ENCODE data around the gene NTMT2.
"Not testable (repeated sequence)": the region's sequence is repeated elsewhere in the genome, so short reads cannot be mapped to it uniquely, and the experiment has no call there.

Gene NTMT2

DNA sequence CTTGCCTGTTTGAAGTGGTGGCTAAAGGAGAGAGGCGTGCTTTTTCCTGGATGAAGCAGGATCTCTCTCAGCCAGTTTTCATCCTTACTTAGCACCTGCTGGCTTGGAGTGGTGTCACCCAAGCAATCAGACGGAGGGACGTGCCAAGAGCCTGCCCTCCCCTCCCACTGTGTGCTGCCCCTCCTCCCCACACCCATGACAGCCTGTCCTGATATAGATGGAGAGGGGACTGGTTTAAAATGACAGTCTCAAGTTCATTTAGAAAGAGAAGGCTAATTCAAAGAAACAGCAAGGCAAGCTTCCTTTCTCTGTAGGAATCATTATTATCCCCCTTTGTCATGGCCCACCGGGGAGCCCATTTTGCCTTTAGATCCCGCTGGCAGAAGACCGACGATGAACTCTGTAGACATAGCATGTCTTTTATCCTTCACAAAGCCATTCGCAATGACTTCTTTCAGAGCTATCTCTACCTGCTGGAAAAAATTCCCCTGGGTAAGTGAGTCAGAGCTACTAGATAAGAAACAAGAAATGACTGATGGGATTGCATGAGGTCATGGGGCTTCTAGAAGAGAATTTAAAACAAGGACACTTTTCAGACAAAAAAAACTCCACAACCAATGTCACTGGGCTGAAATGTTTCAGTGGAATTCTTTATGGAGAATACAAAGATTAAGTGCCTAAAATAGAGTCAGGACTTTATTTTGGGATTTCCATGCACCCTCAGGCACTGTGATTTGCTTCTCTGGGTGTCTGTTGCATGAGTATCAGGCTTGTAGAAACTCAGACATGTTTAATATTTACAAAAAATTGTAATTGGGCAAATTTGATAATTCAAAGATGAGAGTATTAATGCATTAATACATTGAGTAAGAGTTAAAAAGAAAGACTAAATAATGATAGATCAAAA, at the start of gene NTMT2:
Gene NTMT2 (plus strand): TSS at position 190 of the 907 bp plus-strand sequence. CDS start 149 bp downstream, at position 339.
- no peak for DNase-seq

DNA sequence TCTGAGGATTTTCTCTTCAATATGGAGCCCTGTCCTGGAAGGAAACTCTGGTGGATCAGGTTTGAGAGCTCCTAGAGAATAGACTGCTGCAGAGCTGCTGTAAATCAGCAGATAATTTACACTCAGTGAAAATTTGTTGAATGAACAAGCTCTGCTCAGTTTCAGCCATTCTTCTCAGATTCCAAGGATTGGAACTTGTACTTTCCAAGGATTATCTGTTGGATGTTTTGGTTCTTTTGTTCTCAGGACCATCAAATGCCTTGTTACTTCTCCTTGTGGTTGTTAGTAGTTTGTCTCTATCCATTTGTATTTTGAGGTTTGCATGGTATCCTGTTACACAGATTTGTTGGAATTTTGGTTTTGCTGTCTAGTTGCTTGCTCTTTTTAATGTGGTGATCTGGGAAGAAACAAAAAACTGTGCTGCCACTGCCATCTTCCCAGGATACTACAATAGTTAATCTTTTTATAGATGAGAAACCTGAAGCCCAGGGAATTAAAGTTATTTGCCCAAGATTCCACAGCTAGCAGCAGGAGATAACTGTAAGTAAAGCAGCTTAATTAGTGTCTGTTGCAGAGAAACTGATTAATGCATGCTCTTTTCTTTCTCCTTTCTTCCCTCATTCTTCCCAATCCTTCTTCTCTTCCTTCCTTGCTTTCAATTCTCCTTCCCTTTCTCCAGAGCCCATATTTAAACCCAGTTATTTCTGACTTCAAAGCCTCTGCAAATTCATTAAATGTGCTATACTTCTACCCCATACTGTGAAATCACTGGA, 49.6 kb upstream of the NTMT2 start:
- DNase-seq: no peak

DNA sequence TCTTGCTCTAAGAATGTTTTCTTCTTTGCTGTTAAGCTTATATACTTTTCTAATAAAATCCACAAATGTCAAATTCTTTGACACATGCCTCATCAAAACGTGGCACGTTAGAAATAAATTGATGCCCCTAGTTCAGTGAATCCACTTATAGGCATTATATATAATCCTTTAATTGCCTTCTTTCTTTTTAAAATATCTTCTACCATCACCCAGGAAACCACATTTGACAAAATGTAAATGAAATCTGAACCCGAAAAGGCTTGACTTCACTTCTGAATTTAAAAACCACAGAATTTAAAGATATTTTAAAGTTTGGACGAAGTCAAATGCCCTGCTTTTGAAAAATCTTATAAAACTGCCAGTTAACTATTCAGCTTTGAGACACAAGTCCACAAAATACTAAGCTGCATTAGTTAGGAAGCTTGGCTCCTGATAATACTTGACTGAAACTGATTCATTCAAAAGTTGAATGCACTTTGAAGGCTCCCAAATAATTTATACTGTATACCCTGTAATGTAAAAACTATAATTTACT, 48.9 kb upstream of the NTMT2 start:
- no peak for DNase-seq

DNA sequence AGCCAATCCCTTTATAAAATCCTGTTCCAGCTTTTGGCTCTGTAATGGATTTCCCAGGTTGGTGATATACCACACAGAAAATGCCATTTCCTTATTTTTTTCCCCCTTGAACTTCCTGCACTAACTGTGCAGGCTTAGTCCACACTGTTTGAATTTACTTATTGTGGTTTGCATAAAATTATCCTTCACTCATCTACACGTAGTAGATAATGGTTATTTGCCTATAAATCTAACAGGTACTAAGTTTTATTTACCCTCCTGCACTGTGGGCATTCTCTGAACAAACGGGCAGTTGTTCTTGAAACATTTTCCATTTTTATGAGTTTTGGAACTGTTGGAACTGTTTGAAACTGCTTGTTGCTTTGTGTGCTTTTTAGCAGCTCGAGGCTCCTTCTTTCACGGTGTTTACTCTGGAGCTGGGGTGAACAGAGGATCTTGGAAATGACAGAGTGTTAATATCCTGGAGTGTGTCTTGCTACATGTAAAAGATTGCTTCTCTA, 48.3 kb upstream of the NTMT2 start:
- DNase-seq: no peak

DNA sequence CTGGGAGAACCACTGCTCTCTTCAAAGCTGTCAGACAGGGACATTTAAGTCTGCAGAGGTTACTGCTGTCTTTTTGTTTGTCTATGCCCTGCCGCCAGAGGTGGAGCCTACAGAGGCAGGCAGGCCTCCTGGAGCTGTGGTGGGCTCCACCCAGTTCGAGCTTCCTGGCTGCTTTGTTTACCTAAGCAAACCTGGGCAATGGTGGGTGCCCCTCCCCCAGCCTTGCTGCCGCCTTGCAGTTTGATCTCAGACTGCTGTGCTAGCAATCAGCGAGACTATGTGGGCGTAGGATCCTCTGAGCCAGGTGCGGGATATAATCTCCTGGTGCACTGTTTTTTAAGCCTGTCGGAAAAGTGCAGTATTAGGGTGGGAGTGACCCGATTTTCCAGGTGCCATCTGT, 32.6 kb upstream of the NTMT2 start:
- DNase-seq: not testable (repeated sequence)

DNA sequence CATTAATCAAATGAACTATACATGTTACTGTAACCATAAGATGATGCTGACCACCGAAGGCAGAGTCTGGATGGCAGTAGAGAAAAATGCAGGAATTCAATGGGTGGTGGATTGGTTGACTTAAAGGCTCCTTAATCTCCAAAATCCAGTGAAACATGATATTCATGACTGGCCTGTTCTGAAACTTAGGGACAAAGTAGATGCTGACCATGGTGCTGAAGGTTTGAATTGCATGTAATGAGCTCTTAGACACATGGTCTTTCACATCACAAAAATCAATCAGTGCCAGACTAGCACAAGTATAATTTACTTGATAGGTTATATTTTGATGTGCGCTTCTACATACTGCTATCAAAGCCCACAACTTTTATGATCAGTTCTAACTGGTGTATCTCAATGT, 30.9 kb upstream of the NTMT2 start:
- no peak for DNase-seq

DNA sequence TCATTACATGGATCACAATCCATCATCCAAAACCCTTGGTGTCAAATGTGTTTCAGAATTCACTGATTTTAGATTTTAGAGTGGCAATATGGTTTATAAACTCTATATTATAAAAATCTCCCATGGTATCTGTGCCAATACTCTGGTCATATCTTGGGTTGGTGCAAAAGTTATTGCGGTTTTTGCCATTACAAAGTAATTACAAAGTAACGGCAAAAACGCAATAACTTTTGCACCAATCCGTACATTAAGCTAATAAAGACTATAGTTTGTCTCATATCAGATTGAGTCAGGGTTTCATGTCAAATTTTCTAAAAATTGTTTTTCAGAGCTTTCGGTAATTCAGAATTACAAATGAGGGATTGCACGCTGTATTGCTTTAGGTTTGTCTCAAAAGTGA, 23.4 kb upstream of the NTMT2 start:
- no peak for DNase-seq

DNA sequence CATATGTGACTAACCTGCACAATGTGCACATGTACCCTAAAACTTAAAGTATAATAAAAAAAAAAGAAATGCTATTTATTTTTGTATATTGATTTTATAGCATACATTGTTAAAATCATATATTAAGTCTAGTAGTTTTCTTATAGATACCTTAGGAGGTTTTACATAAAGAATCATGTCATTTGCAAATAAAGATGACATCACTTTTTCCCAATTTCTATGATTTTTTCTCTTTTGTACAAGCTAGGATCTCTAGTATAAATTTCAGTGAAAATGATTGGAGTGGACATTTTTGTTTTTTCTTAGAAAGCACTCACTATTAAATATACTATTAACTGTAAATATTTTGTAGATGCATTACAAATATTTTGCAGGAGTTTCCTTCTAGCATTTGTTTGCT, 20.5 kb upstream of the NTMT2 start:
- DNase-seq: no peak

DNA sequence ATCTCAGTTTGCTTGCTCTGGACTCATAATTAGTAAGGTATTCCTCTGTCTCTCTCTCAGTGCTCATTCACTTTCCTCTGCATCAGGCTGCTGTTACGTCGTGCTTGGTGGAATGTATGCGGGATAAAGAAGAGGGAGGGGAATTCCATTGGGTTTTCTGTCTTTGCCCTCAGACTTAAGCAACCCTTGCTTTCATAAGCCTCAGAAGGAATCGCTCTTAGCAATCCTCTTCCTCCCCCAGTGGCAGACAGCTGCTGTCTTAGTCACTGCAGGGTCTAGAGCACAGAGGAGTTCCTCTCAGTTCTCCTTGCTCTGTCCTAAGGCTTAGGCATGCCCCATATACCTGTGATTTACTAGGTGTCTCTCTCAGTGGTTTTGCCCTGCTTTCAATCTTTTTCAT, 19.1 kb upstream of the NTMT2 start:
- DNase-seq: no peak

DNA sequence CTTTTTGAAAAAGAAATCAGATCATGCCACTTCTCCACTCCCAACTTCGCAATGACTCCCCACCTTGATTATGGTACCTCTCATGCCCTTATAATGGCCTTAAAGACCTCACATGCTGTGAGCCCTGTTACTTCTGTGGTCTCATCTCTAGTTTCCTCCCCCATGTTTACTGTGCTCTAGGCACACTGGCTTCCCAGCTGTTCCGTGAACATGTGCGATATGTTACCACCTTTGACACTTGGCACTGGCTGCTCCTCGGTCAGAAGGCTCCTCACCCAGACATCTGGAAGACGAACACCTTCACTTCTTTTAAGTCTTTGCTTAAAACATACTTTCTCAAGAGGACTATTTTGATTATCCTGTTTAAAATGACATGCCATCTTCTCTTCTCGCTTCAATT, 14.3 kb upstream of the NTMT2 start:
- no peak for DNase-seq

DNA sequence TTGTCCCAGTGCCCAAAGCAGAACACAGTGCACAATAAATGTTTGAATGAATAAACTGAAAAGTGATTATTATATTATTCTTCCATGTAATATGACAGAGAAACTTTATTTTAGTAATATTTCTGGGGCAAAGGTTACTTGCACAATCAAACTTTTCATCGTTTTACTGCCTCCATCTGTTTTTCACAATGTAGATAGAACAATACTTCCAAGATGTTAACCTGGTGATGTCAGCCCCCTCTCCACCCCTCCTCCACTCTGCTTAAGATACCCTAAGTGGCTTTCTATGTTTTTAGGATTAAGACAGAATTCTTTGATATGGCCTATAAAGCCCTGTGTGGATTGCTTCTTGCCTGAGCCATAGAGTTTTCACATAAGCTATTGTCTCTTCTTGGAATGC, 13.8 kb upstream of the NTMT2 start:
- no peak for DNase-seq

DNA sequence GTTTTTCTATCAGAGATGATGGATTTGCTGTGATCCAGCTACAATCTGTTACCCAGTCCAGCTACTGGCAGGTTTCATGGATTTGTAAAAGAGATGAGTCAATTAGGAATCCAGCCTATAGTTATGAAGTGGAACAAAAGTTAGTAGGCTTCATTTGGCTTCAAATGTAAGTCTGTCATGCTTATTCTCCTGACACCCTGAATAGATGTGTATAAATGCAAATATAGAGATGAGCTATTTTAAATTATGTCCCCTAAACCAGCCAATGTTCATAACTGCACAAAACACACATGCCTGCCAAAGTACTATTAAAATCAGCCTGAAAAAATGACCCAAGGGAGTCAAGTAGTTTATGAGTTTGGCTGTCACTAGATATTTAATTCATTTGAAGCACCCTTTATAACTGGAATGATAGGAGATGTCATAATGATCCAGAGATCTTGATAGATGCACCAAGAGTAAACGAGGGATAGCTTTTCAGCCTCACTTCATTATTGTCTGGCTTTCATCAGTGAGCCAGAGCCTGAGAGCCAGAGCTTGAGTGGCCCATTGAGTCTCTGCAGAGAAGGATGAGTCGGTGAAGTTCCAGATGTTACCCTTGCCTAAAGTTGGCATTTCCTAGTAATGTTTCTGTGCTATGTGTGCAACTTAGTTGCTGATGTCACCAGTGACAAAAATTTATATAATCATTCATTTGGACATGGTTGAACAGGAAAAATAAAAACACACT, 11.8 kb upstream of the NTMT2 start:
- DNase-seq: no peak

DNA sequence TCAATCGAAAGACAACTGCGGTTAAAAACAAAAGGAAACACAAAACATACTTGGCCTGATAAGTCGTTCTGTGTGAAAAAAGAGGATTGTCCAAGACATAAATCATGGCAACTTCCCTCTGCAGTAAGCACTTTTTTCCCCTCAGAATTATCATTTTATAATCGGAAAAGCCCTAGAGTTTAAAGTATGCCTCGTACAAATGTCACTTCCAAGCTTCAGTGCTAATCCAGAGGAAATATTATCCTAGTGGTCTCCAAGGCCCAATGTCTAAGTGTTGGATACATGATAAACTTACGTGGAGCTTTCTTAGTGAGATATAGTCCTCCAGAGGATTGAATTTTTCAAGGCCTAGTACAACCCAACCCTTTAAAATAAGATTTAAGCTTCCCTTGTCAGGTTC, 11.2 kb upstream of the NTMT2 start:
- DNase-seq: no peak

DNA sequence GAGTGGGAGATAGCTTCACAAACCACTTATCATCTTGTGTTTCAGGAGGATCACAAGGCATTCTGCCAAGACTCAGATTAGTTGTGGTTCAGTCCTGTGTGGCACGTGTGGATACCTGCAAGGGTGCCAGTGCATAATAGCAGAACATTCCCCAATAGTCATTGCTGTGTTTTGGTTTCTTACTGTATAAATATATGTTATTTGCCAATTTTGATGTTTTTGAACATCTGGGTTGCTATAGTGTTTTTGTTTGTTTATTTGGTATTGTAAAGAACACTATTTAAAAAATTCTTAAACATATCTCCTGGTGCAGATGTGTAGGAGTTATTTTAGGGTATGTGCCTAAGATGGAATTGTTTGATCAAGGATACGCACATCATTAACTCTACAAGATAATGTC, 5.4 kb upstream of the NTMT2 start:
- no peak for DNase-seq

DNA sequence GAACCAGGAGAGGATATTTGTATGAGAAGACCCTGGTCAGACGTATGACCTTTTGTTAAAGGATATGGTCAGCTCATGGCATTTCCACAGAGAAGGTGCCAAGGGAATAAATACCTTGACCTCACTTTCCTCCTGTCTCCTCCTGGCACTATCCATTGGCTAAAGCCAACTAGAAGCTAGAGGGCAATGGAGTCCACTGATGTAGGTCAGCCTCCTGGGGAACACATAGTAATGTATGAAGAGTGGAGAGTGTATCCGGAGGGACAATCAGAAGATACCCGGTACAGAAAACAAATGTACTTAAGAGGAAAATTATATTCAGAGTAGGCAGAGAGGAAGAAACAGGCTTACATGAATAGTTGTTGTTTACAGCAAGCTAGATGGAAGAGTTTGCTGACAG, 698 bp upstream of the NTMT2 start:
- no peak for DNase-seq

DNA sequence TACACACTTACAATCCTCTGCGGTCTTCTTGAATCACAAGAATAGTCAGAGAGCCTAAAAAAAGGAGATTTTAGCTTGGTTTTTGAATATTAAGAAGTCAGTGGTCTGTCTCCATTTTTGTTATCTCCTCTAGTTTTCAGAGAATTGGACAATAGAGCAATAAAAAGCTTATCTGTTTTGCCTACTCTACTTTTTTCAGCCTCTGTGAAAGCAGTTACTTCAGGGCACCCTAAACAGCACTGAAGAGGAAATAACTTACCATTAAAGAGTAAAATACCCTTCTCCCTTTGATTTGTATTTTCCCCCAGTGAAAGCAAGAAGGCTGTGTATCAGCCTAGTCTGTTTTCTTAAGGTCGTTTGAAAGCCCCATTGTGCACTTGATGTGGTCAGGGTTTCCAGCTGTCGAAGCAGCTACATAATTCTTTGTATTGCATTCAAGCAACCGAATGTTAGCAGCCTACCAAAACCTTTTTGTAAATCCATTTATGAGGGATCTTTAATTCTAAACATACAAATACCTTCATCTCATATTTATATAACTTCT, 1.0 kb downstream of the NTMT2 start:
- DNase-seq: no peak

DNA sequence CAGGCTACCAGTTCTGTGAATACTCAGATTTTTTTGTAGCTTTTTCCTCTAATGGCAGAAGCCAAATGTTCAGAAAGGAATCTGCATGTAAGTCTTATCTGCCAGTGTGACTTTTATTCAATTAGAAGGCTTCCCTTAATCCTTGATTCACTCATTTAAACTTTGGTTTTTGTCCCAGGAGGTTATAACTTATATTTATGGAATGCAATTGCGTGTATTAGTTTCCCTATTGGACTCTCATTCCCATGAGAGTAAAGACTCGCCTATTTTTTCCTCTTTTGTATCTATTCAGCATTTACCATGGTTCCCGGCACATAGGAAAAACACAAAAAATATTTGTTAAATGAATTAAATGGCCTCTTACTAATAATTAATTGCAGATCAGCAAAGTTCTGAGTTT, 3.5 kb downstream of the NTMT2 start:
- no peak for DNase-seq

DNA sequence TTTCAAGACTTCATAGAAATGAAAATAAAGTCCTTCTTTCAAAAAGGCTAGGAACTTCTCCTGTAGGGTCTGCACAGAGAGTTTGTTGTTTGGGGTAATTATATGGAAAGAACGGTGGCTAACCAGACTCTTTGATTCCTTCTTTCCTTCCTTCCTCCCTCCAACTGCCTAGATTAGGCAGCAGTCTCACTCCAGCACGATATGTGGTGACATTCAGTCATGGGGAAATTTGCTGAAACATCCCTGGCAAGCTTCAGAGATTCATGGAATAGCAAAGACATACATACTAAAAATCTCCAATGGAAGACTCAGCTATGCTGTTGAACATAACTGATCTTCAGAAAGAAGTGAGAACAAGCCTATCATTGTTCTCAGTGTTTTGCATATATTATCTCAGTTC, 4.3 kb downstream of the NTMT2 start:
- DNase-seq: no peak

DNA sequence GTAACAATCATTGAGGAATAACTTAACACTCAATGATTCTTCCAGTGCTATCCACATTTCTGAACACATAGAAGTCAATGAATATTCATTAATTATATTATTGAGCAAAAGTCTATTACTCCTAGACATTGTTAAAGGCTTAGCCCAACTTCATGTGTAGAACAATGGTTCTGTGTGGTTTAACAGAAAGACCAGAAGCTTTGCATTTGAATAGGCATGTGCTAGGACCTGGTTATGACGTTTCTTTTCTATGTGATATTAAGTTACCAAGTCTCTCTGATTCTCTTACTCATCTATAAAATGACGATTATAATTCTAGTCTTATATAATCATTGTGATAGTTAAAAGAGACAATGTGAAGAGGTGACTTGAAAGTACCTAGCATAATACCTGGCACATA, 5.2 kb downstream of the NTMT2 start:
- no peak for DNase-seq

DNA sequence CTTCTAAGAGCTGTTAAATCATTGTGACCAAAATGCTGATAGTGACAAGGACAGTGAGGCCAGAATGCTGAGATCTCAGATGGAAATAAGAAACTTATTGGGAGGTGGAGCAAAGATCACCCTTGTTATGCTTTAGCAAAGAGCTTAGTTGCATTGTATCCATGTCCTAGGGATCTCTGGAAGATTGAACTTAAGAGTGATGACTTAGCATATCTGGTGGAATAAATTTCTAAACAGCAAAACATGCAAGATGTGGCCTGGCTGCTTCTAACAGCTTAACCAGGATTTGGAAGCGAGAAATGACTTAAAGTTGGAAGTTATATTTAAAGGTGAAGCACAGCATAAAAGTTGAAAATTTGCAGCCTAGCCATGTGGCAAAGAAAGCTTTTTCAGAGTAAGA, 7.7 kb downstream of the NTMT2 start:
- no peak for DNase-seq

DNA sequence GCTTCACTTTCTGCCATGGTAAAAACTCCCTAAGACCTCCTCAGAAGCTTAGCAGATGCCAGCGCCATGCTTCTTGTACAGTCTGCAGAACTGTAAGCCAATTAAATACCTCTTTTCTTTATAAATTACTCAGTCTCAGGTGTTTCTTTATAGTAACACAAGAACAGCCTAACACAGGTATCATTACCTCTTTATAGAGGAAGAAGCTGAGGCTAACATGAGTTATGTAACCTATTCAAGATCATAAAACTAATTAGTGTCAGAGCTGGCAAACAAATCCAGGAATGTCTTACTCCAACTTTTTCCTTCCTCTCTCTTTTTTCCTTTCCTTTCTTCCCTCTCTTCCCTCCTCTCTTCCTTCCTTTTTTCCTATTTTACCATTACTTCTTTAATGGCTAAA, 9.3 kb downstream of the NTMT2 start:
- DNase-seq: no peak

DNA sequence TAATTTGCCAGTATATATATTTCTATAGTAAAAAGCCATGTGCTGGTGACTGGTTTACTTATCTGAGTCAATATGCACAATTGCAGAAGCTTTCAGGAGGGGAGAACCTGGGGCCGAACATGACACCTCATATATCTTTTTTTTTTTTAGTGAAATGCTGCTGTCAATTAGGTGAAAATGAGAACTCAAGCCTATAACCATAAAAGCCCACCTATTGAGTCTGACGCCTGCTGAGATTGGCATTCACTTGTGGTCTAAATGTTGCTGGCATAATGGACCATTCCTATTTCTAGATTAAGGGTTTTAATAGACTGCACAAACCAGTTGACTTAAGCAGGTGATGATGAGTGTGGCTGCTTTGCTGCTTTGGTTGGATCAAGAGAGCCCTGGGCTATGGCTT, 10.8 kb downstream of the NTMT2 start:
- no peak for DNase-seq

DNA sequence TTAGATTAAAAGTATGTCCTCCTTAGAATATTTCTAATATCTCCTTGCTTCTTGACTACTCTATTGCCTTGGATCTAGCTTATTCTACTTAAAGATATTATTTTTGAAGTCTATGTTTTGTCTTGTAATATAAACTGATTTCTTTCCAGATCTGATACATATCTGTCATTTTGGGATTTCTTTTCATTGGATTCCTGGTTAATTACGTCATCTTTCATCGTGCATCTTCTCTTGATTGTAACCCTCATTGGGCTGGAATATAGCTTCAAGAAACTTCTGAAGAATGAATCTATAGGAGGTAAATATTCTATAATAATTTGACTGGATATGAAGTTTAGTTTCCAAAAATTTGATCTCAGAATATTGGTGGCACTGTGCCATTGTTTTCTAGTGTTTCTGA, 12.1 kb downstream of the NTMT2 start:
- no peak for DNase-seq

Data from activated gamma-delta T cell treated with Interleukin-2 at 50 U/mL for 16 hours (primary cell).